A673 (cell line): Measurements from ENCODE around the gene NUDT3.

Source experiments
- CTCF ChIP-seq: fragments of 300-800, 200-600 bp; sonication (generic); conservative IDR thresholded peaks from 2 replicates; pipeline ENCODE4 v1.5.1; 2017; ENCODE audit warnings: low read depth, mild to moderate bottlenecking, antibody characterized with exemption, low read length, moderate library complexity, mixed read lengths
- EZH2 ChIP-seq: fragments of 200-600 bp; sonication (generic); IDR thresholded peaks from 2 replicates; pipeline ENCODE4 v1.6.1; 2017; ENCODE audit warnings: borderline replicate concordance, low read depth, mild to moderate bottlenecking, mixed read lengths, antibody characterized with exemption, low read length; ENCODE audit not compliant: poor library complexity, severe bottlenecking

GRCh38 chr6:34389034-34389433 lies 3.4 kb downstream of the NUDT3 start:
- TF ChIP-seq CTCF (no peak), EZH2 (no peak)
